ENCODE data around the gene MET.

DNA sequence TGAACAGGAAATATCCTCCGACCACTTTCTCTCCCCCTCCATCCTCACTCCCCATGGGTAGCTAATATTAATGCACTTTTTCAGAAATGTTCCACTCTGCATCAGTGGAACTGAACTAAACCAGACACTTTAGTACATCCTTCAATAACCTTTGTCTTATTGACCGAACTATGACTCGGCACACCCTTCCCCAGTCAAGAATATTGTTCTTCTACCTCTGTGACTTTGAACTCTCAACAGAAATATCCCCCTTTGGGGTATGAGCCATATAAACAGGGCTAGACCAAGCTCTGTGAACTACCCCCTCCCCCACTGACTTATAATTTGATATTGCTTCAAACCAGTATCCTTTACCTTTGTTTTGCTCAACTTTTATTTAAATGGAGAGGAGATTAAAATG is 132.5 kb downstream of the MET start:
- TF ChIP-seq, protein P1, sequence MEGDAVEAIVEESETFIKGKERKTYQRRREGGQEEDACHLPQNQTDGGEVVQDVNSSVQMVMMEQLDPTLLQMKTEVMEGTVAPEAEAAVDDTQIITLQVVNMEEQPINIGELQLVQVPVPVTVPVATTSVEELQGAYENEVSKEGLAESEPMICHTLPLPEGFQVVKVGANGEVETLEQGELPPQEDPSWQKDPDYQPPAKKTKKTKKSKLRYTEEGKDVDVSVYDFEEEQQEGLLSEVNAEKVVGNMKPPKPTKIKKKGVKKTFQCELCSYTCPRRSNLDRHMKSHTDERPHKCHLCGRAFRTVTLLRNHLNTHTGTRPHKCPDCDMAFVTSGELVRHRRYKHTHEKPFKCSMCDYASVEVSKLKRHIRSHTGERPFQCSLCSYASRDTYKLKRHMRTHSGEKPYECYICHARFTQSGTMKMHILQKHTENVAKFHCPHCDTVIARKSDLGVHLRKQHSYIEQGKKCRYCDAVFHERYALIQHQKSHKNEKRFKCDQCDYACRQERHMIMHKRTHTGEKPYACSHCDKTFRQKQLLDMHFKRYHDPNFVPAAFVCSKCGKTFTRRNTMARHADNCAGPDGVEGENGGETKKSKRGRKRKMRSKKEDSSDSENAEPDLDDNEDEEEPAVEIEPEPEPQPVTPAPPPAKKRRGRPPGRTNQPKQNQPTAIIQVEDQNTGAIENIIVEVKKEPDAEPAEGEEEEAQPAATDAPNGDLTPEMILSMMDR (IDR thresholded peaks at IDR 0.05): no peak
- no peak for TF ChIP-seq POLR2A (IDR thresholded peaks at IDR 0.05)
- no peak for TF ChIP-seq POLR2AphosphoS5 (IDR thresholded peaks at IDR 0.05; ENCODE audit: insufficient read depth in 1 of 2, low read depth in 1 of 2)
